GM18867 (cell line): Measurements from ENCODE around the gene SAMD4A.

Source experiments
- ATAC-seq: cut with Tn5 transposase; IDR thresholded peaks from one replicate; pipeline ENCODE4 v1.9.1; 2021; ENCODE audit warnings: mild to moderate bottlenecking, moderate library complexity; ENCODE audit not compliant: unreplicated experiment

Gene SAMD4A

GRCh38 chr14:54840798-54841197 lies 273.9 kb downstream of the SAMD4A start:
- no peak for ATAC-seq
